HepG2 (cell line): ENCODE data around the gene ANKS4B. TPM values are rescaled to one million over a fixed set of nuclear protein-coding genes. Genes with fewer than 3 reads are reported as not detected.

Experiments
- CHD2 ChIP-seq: IDR thresholded peaks from 2 replicates; pipeline ENCODE4 v1.6.1; 2011; ENCODE audit warnings: low read depth, low read length, improper control_type of control experiment
- FOXA3 ChIP-seq: IDR thresholded peaks from 2 replicates; pipeline ENCODE4 v1.6.1; 2016; ENCODE audit warnings: missing genetic modification reagents, missing compliant biosample characterization
- HDAC1 ChIP-seq: sonication (generic); formaldehyde crosslinking; IDR thresholded peaks from 2 replicates; pipeline ENCODE4 v1.5.1; 2020; ENCODE audit warnings: mild to moderate bottlenecking, missing genetic modification reagents
- HMG20A ChIP-seq: IDR thresholded peaks from 2 replicates; pipeline ENCODE4 v1.6.1; 2016; ENCODE audit warnings: borderline replicate concordance
- ISX ChIP-seq: sonication (generic); formaldehyde crosslinking; conservative IDR thresholded peaks from 2 replicates; pipeline ENCODE4 v1.5.0; 2020; ENCODE audit warnings: missing genetic modification reagents
- KAT8 ChIP-seq: IDR thresholded peaks from 2 replicates; pipeline ENCODE4 v1.6.1; 2016; ENCODE audit warnings: missing genetic modification reagents, missing compliant biosample characterization
- MAFG ChIP-seq: sonication (generic); formaldehyde crosslinking; IDR thresholded peaks from 2 replicates; pipeline ENCODE4 v1.5.1; 2020; ENCODE audit warnings: mild to moderate bottlenecking, missing genetic modification reagents
- NFIB ChIP-seq: sonication (generic); formaldehyde crosslinking; IDR thresholded peaks from 2 replicates; pipeline ENCODE4 v1.9.0; 2021; ENCODE audit warnings: missing genetic modification reagents, mild to moderate bottlenecking, borderline replicate concordance
- PAF1 ChIP-seq: IDR thresholded peaks from 2 replicates; pipeline ENCODE4 v1.6.1; 2016; ENCODE audit warnings: missing genetic modification reagents, missing compliant biosample characterization
- PHF20 ChIP-seq: sonication (generic); formaldehyde crosslinking; IDR thresholded peaks from 2 replicates; pipeline ENCODE4 v1.5.0; 2020; ENCODE audit warnings: mild to moderate bottlenecking, missing genetic modification reagents
- RCOR2 ChIP-seq: IDR thresholded peaks from 2 replicates; pipeline ENCODE4 v1.6.1; 2016; ENCODE audit warnings: missing biosample characterization, missing genetic modification reagents
- ZNF207 ChIP-seq: fragments of 450-650 bp; IDR thresholded peaks from 2 replicates; pipeline ENCODE4 v1.6.1; 2016; ENCODE audit warnings: antibody characterized with exemption, borderline replicate concordance
- ZNF224 ChIP-seq: sonication (generic); formaldehyde crosslinking; IDR thresholded peaks from 2 replicates; pipeline ENCODE4 v1.5.0; 2020; ENCODE audit warnings: mild to moderate bottlenecking, missing genetic modification reagents
- ZNF607 ChIP-seq: sonication (generic); formaldehyde crosslinking; IDR thresholded peaks from 2 replicates; pipeline ENCODE4 v1.5.1; 2020; ENCODE audit warnings: missing genetic modification reagents, mild to moderate bottlenecking, borderline replicate concordance
- ZSCAN21 ChIP-seq: sonication (generic); formaldehyde crosslinking; IDR thresholded peaks from 2 replicates; pipeline ENCODE4 v1.8.0; 2022; ENCODE audit warnings: mild to moderate bottlenecking, missing genetic modification reagents, moderate library complexity, borderline replicate concordance
- polyA plus RNA-seq, 8 experiments: library from polyadenylated mRNA; depleted of rRNA in 3 of 8; stranded (reverse) in 7 of 8; unstranded in 1 of 8; fragments of >200 nt; fragmentation: Illumina TruSeq in 4 of 8; extraction: Trizol in 4 of 8; gene quantifications; 2 replicates each; pipeline versions ENCODE4 v1.2.1 to v1.2.3, GENCODE V29; 2011 to 2016; ENCODE audit warnings: low read depth in 4 of 8, missing spikeins in 1 of 8, mixed read lengths in 1 of 8; ENCODE audit not compliant: insufficient read depth in 1 of 8
- total RNA-seq, 5 experiments: library from RNA; depleted of rRNA; stranded (reverse); fragments of >200 nt; fragmentation: Illumina TruSeq; extraction: Trizol; gene quantifications; 2 replicates each; pipeline ENCODE4 v1.2.3, GENCODE V29; 2016; ENCODE audit warnings: low read depth in 1 of 5
- TF ChIP-seq, protein P1 (sequence below): sonication (generic); formaldehyde crosslinking; IDR thresholded peaks from 2 replicates; pipeline ENCODE4 v1.8.1; 2023; ENCODE audit warnings: missing genetic modification reagents, mild to moderate bottlenecking, borderline replicate concordance
- TF ChIP-seq, protein P2 (sequence below): sonication (generic); formaldehyde crosslinking; IDR thresholded peaks from 2 replicates; pipeline ENCODE4 v1.4.0; 2020; ENCODE audit warnings: missing genetic modification reagents
- TF ChIP-seq, protein P3 (sequence below): sonication (generic); formaldehyde crosslinking; IDR thresholded peaks from 2 replicates; pipeline ENCODE4 v1.5.0; 2020; ENCODE audit warnings: mild to moderate bottlenecking, missing genetic modification reagents, moderate library complexity

The ANKS4B gene
- total and polyA plus RNA-seq, 2 of the 13 experiments (the other 11 are each of a cell fraction or from before 2014, with no cell fraction given), result 6.5 to 30.0 TPM

DNA sequence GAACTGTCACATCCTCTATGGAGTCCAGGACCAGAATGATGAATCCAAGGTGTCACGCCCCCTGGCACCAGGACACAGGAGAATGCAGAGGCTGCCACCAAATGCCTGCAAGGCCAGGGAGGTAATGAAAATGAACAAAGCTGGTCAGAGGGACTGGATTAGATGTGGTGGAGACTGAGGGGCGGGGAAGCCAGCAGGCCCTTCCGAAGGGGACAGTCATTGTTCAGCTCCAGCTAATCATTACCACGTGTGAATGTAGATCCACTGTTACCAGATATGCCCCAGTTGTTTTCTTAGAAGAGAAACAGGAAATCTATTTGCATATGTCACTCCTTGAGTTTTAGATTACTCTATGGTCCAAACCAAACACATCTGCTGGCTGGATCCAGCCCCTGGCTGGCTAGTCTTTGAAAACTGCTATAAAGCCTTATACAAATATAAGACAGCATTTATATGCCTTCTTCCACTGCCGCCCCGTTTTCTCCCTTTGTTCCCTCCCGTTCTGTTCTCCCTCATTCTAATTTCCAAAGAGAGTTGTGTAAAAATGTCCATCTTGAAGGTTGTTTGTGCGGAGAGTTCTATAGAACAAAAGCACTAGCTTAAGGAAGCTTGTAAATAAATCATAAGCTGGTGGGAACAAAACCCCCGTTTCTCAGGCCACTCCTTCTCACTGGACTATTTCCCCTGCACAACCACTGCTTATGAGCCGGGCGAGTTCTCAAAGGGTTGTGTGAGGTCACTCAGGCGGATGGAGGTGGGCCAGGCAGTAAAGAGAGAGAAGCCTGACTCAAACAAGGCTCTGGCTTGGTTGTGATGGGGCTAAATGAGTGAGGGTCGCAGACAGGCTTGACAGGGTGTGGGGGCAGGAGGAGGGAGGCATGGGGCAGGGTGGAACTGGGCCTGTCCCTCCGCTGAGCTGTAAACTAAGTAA, 30.4 kb downstream of the ANKS4B start (continued):
- TF ChIP-seq, protein P1, sequence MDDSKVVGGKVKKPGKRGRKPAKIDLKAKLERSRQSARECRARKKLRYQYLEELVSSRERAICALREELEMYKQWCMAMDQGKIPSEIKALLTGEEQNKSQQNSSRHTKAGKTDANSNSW, result no peak
- TF ChIP-seq, protein P2, sequence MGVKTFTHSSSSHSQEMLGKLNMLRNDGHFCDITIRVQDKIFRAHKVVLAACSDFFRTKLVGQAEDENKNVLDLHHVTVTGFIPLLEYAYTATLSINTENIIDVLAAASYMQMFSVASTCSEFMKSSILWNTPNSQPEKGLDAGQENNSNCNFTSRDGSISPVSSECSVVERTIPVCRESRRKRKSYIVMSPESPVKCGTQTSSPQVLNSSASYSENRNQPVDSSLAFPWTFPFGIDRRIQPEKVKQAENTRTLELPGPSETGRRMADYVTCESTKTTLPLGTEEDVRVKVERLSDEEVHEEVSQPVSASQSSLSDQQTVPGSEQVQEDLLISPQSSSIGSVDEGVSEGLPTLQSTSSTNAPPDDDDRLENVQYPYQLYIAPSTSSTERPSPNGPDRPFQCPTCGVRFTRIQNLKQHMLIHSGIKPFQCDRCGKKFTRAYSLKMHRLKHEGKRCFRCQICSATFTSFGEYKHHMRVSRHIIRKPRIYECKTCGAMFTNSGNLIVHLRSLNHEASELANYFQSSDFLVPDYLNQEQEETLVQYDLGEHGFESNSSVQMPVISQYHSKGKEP, result no peak
- TF ChIP-seq ZSCAN21 (CRISPR knock-in tag) (no peak), CHD2 (no peak), HMG20A (peak; percentile 53; the same call in 1 of the 2 replicates), ZNF207 (no peak), ZNF607 (CRISPR knock-in tag) (no peak), HDAC1 (CRISPR knock-in tag) (peak; percentile 49; the same call in 1 of the 2 replicates), ISX (no peak), PAF1 (no peak), RCOR2 (CRISPR knock-in tag) (0 out of 2 replicates have a peak, but pooled peaks have one; percentile 73), FOXA3 (CRISPR knock-in tag) (peak; percentile 45; the same call in 1 of the 2 replicates), ZNF224 (no peak), MAFG (CRISPR knock-in tag) (no peak), NFIB (no peak), PHF20 (CRISPR knock-in tag) (no peak), KAT8 (no peak)
- TF ChIP-seq, protein P3, sequence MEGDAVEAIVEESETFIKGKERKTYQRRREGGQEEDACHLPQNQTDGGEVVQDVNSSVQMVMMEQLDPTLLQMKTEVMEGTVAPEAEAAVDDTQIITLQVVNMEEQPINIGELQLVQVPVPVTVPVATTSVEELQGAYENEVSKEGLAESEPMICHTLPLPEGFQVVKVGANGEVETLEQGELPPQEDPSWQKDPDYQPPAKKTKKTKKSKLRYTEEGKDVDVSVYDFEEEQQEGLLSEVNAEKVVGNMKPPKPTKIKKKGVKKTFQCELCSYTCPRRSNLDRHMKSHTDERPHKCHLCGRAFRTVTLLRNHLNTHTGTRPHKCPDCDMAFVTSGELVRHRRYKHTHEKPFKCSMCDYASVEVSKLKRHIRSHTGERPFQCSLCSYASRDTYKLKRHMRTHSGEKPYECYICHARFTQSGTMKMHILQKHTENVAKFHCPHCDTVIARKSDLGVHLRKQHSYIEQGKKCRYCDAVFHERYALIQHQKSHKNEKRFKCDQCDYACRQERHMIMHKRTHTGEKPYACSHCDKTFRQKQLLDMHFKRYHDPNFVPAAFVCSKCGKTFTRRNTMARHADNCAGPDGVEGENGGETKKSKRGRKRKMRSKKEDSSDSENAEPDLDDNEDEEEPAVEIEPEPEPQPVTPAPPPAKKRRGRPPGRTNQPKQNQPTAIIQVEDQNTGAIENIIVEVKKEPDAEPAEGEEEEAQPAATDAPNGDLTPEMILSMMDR (CRISPR knock-in tag), result peak; percentile 38
